Measurements from ENCODE around the gene PDZD2.
"Not testable (repeated sequence)": the region's sequence is repeated elsewhere in the genome, so short reads cannot be mapped to it uniquely, and the experiment has no call there.

PDZD2 gene

DNA sequence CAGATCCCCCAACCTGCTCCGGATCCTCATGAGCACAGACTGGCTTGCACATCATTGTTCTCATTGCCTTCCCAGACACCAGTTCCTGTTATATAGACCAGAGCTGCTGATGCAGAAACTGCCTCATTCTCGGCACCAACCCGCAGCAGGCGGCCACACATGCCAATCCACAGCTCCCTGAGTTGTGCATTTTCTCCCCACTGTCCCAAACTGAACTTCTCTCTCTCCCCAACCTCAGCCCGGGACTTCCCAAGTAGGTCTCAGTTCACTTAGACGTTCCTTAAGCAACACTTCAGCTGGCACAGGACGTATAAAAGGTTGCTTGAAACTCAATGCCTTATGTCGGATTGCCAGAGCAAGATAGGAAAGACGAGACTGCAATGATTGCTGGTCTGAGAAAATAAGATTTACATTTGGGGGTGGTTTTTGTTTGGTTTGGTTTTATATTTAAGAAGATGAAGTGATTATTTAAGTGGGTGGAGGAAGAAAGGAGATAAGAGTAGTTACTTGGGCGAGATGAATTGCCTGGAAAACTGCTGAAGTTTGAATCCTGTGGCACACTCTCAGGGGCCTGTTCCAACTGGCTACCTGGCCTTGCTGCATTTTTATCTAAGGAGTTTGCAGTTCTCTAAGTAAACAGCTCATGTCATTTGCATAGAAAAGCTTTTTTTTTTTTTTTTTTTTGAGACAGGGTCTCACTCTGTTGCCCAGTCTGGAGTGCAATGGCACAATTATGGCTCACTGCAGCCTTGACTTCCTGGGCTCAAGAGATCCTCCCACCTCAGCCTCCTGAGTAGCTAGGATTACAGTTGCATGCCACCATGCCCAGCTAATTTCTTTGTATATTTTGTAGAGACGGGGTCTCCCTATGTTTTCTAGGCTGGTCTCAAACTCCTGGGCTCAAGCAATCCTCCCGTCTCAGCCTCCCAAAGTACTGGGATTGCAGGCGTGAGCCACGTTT, 379.8 kb downstream of the PDZD2 start:
- no peak for DNase-seq (ENCODE audit: low read depth, low spot score)
- no peak overlapping the region for H3K27ac ChIP-seq

DNA sequence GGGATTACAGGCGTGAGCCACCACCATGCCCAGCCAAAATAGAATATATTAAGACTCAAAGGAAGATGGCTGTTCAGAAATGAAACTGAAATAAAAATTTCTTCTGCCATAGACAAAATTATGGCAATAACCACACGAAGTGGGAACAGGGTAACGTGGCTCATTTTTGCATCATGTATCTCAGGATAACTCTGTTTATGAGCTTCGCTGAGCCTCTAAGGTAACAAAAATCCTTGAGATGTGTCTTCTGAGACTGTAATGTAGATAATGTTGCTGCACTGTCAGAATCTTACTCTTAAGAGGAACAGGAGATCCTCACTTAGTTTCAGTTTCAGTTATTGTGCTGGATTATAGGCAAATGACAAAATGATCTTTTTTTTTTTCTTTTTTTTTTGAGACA, 381.3 kb downstream of the PDZD2 start:
- H3K27ac ChIP-seq = no peak overlapping the region
- DNase-seq (ENCODE audit: low read depth, low spot score) = no peak

DNA sequence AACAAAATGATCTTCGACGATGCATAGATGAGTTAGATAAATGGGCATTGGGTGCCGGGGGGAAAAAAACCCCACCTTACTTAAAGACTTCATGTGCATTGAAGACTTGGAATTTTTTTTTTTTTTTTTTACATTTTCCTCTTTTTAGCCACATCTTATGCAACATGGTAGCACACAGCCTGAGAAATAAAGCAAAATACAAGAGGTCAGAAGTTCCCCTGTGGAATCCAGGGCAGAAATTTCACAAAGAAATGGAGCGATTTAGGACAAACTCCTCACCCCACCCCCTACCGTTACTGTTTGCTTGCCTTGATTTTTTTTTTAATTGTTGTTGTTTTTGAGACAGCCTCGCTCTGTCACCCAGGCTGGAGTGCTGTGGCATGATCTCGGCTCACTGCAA, 382.0 kb downstream of the PDZD2 start:
- no peak for DNase-seq (ENCODE audit: low read depth, low spot score)
- no peak overlapping the region for H3K27ac ChIP-seq

GRCh38 chr5:32021771-32022170, 382.8 kb downstream of the PDZD2 start:
- H3K27ac ChIP-seq = no peak overlapping the region
- DNase-seq (ENCODE audit: low read depth, low spot score) = no peak

- DNase-seq (ENCODE audit: low read depth, low spot score) = no peak
- H3K27ac ChIP-seq = no peak overlapping the region
Measured at GRCh38 chr5:32022638-32023037, 383.7 kb downstream of the PDZD2 start.

DNA sequence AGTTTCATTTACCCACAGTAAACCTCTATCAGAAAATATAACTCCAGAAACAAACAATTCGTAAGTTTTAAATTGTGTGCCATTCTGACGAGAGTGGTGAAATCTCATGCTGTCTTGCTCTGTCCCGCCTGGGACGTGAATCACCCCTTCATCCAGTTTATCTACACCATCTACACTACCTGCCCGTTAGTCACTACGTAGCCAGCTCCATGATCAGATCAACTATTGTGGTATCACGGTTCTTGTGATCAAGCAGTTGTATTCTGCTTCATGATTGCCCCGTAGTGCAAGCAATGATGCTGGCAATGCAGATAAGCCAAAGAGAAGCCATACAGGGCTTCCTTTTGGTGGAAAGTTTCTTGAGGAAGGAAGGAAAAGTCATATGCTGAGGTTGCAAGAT, 384.9 kb downstream of the PDZD2 start:
- H3K27ac ChIP-seq = no peak overlapping the region
- DNase-seq (ENCODE audit: low read depth, low spot score) = no peak

DNA sequence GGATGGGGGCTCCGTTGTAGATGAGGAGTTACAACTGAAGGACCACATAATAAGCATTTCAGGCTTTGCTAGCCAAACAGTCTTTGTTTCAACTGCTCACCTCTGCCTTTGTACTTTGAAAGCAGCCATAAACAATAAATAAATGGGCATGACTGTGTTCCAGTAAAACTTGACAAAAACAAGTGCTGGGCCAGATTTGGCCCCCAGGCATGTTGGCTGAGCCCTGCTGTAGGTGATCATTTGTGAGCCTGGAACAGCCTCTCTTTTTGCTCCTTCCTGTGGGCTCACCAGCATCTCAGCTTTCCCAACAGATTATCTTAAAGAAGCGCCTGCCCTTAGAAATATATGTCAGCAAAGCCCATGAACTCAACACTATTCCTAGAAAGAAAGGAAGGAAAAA, 385.8 kb downstream of the PDZD2 start:
- no peak for DNase-seq (ENCODE audit: low read depth, low spot score)
- H3K27ac ChIP-seq = no peak overlapping the region

GRCh38 chr5:32027093-32027716, 388.3 kb downstream of the PDZD2 start:
- H3K27ac ChIP-seq = peak overlapping the region; percentile 54
- DNase-seq (ENCODE audit: low read depth, low spot score) = no peak

DNA sequence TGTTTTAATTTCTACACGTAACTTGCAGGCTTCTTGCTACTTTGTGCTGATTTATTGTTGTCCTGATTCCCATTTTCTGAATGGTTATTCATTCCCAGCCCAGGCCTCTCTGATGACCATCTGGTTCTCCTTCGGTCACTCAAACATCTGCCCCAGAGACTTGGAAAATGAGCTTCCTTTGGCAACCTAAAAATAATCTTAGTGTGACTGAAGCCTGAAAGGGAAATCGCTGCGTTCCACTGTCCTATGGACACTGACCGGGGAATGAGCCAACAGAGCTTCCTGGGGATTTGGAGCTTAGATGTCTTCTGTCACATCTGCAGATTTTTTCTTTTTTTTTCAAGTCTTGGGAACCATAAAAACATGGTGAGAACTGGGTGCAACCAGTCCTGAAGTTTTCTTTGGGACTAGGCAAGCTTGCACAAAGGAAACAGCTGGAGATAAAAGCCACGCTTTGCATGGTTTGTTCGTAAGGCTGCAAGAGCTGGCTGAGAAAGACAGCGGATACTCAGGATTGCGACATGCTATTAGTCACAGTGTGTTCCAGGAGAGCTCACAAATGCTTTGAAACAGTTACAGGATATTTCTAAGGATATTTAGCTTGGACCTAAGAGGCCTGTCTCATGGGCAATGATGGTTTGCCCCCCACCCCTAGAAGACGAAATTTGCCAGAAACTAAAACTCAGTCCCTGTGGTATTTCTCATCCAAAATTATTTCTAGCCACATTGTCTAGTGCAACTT, 389.0 kb downstream of the PDZD2 start:
- peak; percentile 59 for DNase-seq (ENCODE audit: low read depth, low spot score)

DNA sequence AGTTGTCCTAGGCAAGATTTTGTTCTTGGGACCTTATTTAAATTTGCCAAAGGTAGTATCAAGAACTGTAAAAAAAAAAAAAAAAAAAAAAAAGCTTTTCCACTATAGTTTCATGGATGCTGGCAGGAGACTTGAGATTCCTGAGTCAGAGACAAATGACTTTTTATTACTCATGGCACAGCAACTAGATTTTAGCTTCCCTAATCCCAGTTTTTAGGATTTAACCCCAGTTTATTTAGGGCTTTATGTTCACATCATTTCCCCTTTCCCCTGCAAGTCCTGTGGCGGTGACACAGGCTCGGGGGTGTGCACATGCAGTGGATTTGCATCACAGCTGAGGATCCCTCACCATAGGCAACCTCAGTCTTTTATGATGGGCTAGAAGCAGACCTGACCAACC, 390.3 kb downstream of the PDZD2 start:
- no peak for DNase-seq (ENCODE audit: low read depth, low spot score)
- H3K27ac ChIP-seq = peak overlapping the region; percentile 54

More for the DNA sequence above, 389.0 kb downstream of the PDZD2 start:
- peak overlapping the region; percentile 54 for H3K27ac ChIP-seq

DNA sequence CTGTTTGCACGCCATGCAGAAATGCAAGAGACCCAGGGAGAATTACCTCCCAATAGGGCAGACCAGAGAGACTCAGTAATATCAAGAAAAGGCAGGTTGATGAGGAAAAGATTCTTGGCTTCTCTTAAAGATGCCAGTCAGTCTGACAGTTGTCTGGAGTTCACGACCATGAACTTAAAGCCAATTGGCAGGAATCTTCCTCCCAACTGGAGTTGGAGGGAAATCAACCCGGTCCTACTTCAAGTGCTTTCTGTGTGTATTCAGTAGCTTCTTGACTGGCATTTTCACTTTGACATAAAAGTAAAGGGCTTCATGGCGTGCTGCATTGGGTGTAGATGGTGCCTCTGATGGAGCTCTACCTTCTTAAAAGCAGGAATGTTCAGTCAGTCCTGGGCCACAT, 390.9 kb downstream of the PDZD2 start:
- no peak for DNase-seq (ENCODE audit: low read depth, low spot score)
- H3K27ac ChIP-seq = no peak overlapping the region

- DNase-seq (ENCODE audit: low read depth, low spot score) = no peak
- H3K27ac ChIP-seq = no peak overlapping the region
Measured at GRCh38 chr5:32030222-32030621, 391.3 kb downstream of the PDZD2 start.

DNA sequence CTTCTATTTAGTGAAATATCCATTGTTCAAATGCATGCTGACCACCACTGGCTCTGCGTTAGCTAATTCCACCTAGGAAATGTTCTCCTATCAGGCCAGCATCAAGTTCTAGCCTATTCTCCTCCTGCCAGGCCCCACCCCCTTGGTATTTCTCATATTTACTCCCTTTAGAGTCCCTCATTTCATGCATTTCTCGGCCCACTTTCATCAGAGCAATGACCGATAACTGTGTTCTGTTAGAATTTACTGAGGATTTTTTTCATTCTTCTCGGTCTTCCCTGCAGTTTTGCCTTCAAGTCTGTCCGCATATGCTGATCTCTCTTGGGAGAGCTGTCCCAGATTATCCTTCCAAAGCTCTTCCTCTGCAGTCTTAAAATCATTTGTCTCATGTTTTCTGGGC, 391.8 kb downstream of the PDZD2 start:
- DNase-seq (ENCODE audit: low read depth, low spot score) = no peak

GRCh38 chr5:32031089-32031488, 392.2 kb downstream of the PDZD2 start:
- no peak overlapping the region for H3K27ac ChIP-seq
- no peak for DNase-seq (ENCODE audit: low read depth, low spot score)

More for the DNA sequence above, 391.8 kb downstream of the PDZD2 start:
- no peak overlapping the region for H3K27ac ChIP-seq

DNA sequence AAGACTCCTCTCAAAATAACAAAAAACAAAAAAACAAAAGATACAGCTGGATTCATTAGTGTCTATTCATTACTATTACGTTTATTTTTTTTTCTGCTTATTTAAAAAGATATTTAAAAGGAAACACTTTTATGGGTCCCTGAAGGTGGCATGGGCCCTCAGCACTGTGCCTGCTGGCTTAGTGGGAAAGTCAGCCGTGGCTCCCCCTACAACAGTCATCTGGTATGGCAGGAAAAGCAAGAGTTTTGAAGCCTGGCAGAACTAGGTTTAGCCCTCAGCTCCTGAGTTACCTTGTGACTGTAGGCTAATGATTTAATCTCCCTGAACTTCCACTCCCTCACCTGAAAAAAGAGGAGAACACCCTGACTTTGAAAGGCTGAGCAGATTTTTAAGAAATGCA, 399.6 kb downstream of the PDZD2 start:
- H3K27ac ChIP-seq = no peak overlapping the region
- DNase-seq (ENCODE audit: low read depth, low spot score) = no peak

DNA sequence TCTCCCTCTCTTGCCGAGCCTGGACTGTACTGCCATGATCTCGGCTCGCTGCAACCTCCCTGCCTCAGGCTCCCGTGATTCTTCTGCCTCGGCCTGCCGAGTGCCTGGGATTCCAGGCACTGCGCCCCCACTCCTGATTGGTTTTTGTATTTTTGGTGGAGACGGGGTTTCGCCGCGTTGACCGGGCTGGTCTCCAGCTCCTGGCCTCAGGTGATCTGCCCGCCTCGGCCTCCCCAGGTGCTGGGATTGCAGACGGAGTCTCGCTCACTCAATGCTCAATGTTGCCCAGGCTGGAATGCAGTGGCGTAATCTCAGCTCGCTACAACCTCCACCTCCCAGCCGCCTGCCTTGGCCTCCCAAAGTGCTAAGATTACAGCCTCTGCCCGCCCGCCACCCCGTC, 400.2 kb downstream of the PDZD2 start:
- not testable (repeated sequence) for H3K27ac ChIP-seq; DNase-seq (ENCODE audit: low read depth, low spot score)

DNA sequence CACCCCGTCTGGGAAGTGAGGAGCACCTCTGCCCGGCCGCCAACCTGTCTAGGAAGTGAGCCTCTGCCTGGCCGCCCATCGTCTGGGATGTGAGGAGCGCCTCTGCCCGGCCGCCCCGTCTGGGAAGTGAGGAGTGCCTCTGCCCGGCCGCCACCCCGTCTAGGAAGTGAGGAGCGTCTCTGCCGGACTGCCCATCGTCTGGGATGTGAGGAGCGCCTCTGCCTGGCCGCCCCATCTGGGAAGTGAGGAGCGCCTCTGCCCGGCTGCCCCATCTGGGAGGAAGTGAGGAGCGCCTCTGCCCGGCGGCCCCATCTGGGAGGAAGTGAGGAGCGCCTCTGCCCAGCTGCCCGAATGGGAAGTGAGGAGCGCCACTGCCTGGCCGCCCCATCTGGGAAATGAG, 400.7 kb downstream of the PDZD2 start:
- not testable (repeated sequence) for DNase-seq (ENCODE audit: low read depth, low spot score); H3K27ac ChIP-seq

DNA sequence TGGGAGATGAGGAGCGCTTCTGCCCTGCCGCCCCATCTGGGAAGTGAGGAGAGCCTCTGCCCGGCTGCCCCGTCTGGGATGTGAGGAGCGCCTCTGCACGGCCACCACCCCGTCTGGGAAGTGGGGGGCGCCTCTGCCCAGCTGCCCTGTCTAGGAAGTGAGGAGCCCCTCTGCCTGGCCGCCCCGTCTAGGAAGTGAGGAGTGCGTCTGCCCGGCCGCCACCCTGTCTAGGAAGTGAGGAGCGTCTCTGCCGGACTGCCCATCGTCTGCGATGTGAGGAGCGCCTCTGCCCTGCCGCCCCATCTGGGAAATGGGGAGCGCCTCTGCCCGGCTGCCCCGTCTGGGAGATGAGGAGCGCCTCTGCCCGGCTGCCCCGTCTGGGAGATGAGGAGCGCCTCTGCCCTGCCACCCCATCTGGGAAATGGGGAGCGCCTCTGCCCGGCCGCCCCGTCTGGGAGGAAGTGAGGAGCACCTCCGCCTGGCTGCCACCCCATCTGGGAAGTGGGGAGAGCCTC, 401.3 kb downstream of the PDZD2 start:
- not testable (repeated sequence) for DNase-seq (ENCODE audit: low read depth, low spot score); H3K27ac ChIP-seq

DNA sequence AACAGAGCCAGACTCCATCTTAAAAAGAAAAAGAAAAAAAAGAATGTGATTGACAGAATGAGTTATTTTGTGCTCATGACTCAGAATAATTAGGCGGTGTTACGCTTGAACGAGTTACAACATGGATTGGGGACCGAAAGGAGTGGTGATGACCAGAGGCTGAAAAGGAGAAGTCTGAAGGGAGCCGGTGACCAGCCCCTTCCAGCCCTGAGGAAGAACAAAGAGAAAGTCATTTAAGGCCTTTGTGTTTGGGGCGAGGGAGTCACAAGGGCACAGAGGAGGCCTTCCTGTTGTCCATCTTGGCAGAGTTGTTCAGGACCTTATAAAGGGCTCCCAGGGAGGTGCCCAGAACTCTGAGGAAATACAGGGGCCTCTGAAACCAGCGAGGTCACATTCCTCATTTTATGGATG, 403.6 kb downstream of the PDZD2 start:
- peak overlapping the region; percentile 58 for H3K27ac ChIP-seq
- no peak for DNase-seq (ENCODE audit: low read depth, low spot score)

- DNase-seq (ENCODE audit: low read depth, low spot score) = no peak
- H3K27ac ChIP-seq = peak overlapping the region; percentile 58
Measured at GRCh38 chr5:32043105-32043504, 404.2 kb downstream of the PDZD2 start.

- H3K27ac ChIP-seq = peak overlapping the region; percentile 49
- DNase-seq (ENCODE audit: low read depth, low spot score) = no peak
Measured at GRCh38 chr5:32044434-32044833, 405.5 kb downstream of the PDZD2 start.
